BLaER1 treated with 17β-estradiol and CSF1 and Interleukin-3, amounts not matched to agents 10 nM and 100 nM (cell line): Measurements from ENCODE around the gene CCP110.
A peak's percentile ranks its signal among the peaks of the same experiment; 100 is the strongest.

ENCODE experiments used
- H3K27ac ChIP-seq, 11 experiments: shearing (Covaris generic); formaldehyde crosslinking; 2 replicates each; pipeline ENCODE4 v1.8.1; 2022
- H3K27me3 ChIP-seq, 11 experiments: shearing (Covaris generic); formaldehyde crosslinking; 2 replicates each; pipeline ENCODE4 v1.8.1; 2022
- H3K36me3 ChIP-seq, 11 experiments: shearing (Covaris generic); formaldehyde crosslinking; 2 replicates each; pipeline ENCODE4 v1.8.1; 2022
- H3K4me1 ChIP-seq, 10 experiments: shearing (Covaris generic); formaldehyde crosslinking; 2 replicates each; pipeline ENCODE4 v1.8.1; 2022
- H3K4me2 ChIP-seq, 11 experiments: shearing (Covaris generic); formaldehyde crosslinking; 2 replicates each; pipeline ENCODE4 v1.8.1; 2022
- H3K4me3 ChIP-seq, 10 experiments: shearing (Covaris generic); formaldehyde crosslinking; 2 replicates each; pipeline ENCODE4 v1.8.1; 2022
- H3K9ac ChIP-seq, 11 experiments: shearing (Covaris generic); formaldehyde crosslinking; 2 replicates each; pipeline ENCODE4 v1.8.1; 2022
- H3K9me3 ChIP-seq, 11 experiments: shearing (Covaris generic); formaldehyde crosslinking; replicated peaks in 1 of 11; 2 replicates each; pipeline ENCODE4 v1.8.1; 2022
- H4K20me1 ChIP-seq, 11 experiments: shearing (Covaris generic); formaldehyde crosslinking; 2 replicates each; pipeline ENCODE4 v1.8.1; 2022
- Cebpa-rat ChIP-seq, 11 experiments: shearing (Covaris generic); IDR thresholded peaks; 2 replicates each; pipeline ENCODE4 v1.8.1; 2022

The CCP110 gene

DNA sequence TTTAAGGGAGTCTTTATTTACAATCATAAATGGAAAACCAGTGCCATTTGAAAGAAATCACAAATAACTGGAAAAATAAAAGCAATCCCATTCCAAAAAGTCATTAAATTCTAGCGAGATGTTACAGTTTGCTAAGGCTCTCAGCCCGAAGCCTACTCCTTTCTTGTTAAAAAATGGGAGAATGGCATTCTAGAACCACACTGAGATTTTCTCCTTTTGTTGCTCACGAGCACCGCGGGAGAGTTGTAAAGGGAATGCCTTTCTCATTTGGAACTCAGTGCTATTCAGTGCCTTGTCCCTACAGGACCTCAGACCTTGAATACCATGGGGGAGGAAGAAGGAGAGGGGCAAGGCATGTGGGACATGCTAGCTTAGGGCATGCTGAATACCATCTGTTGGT is 38.1 kb upstream of the CCP110 start:
- Histone ChIP-seq H3K9me3 (no peaks in the 10 kb centered on the region; a peak in 1 of 22 replicates), H3K36me3 (no peaks in the 10 kb centered on the region), H4K20me1 (no peaks in the 10 kb centered on the region), H3K4me1 (peaks cover 14 to 24% (median 19%) of the 10 kb centered on the region in 10 experiments), H3K27me3 (no peaks in the 10 kb centered on the region), H3K9ac (no peak overlapping the region), H3K27ac (no peak overlapping the region), H3K4me3 (no peak overlapping the region), H3K4me2 (no peak overlapping the region)
- TF ChIP-seq Cebpa-rat (IDR thresholded peaks at IDR 0.05), result no peak

DNA sequence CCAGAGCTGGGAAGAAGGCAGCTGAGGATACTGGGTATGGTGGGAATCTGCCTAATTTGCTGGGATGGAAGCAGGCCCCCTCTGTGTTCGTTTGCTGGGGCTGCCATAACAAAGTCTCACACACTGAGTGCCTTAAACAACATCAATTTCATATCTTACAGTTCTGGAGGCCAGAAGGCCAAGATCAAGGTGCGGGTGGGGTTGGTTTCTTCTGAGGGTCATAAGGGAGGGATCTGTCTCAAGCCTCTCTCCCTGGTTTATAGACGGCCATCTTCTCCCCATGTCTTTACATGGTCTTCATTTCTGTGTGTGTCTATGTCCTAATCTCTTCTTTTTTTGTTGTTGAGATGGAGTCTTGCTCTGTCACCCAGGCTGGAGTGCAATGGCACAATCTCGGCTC is 37.7 kb upstream of the CCP110 start:
- Histone ChIP-seq H3K36me3 (no peaks in the 10 kb centered on the region), H3K4me2 (no peak overlapping the region), H3K27ac (no peak overlapping the region), H4K20me1 (no peaks in the 10 kb centered on the region), H3K9ac (no peak overlapping the region), H3K9me3 (no peaks in the 10 kb centered on the region; a peak in 1 of 22 replicates), H3K4me1 (peaks cover 14 to 24% (median 19%) of the 10 kb centered on the region in 10 experiments), H3K27me3 (no peaks in the 10 kb centered on the region), H3K4me3 (no peak overlapping the region)
- no peak for TF ChIP-seq Cebpa-rat (IDR thresholded peaks at IDR 0.05)

DNA sequence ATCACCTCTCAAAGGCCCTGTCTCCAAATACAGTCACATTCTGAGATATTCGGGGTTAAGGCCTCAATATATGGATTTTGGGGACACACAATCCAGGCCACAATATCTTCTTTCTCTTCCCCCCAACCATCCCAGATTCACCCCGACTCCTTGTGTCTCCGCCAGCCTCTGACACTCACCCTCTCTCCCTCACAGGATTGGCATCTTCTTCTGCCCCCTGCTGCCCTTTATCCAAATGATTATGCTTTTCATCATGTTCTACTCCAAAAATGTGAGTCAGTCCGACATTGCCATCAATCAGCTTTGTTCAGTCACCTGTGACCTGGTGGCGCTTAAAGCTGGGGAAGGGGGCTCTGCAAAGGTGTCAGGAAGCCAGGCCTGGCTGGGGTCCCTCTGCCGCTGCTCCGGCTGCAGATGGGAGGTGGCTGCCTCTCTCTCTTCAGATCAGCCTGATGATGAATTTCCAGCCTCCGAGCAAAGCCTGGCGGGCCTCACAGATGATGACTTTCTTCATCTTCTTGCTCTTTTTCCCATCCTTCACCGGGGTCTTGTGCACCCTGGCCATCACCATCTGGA is 36.9 kb upstream of the CCP110 start:
- no peak for TF ChIP-seq Cebpa-rat (IDR thresholded peaks at IDR 0.05)
- Histone ChIP-seq H3K4me2 (peak overlapping the region in 7 of 11 experiments; percentile 13 to 73 (median 63); a peak in 7 of 22 replicates), H3K9me3 (no peaks in the 10 kb centered on the region), H4K20me1 (no peaks in the 10 kb centered on the region), H3K27me3 (no peaks in the 10 kb centered on the region), H3K36me3 (no peaks in the 10 kb centered on the region), H3K4me1 (peaks cover 14 to 24% (median 19%) of the 10 kb centered on the region in 10 experiments), H3K27ac (no peak overlapping the region), H3K4me3 (no peak overlapping the region), H3K9ac (no peak overlapping the region)

DNA sequence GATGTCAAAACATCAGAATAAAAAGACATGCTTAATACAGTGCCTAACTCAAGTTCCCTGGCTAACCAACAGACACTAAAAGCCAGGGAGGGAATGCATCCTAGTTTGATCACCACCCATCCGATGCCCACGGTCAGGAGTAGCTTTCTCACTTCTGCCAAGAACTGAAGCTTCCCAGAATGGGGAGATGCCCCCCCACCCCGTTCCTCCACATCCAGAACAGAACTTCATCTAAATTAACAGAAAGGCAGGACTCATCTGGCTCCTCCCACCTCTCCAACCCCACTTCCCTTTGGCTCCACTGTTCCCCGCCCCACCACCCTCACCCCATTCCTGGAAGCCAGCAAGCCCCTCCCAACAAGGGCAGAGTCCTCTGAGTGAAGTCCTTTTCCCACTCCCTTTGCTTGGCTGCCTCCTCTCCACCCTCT is 35.5 kb upstream of the CCP110 start:
- Histone ChIP-seq H3K4me1 (peaks cover 17 to 26% (median 22%) of the 10 kb centered on the region in 10 experiments), H3K4me3 (no peak overlapping the region), H3K9me3 (no peaks in the 10 kb centered on the region), H3K27ac (peak overlapping the region in 4 of 11 experiments; percentile 18 to 28 (median 22); a peak in 4 of 22 replicates), H3K27me3 (no peaks in the 10 kb centered on the region), H3K9ac (0 out of 22 replicates have a peak overlapping the region, but pooled peaks of 1 of the 11 experiments have one; percentile 7), H3K36me3 (no peaks in the 10 kb centered on the region), H3K4me2 (peak overlapping the region; percentile 52 to 76 (median 63)), H4K20me1 (no peaks in the 10 kb centered on the region)
- TF ChIP-seq Cebpa-rat (IDR thresholded peaks at IDR 0.05), result no peak

DNA sequence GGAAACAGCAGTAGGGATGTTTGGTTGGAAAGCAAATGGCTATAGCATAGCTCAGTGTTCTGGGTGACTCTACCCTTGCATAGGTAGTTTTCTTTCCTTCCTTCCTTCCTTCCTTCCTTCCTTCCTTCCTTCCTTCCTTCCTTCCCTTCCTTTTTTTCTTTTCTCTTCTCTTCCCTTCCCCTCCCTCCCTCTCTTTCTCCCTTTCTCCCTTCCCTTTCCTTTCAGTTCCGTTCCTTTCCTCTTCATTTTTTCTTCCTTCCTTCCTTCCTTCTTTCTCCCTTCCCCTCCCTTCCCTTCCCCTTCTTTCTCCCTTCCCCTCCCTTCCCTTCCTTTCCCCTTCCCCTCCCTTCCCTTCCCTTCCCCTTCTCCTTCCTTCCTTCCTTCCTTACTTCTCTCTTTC is 33.1 kb upstream of the CCP110 start:
- no peak for TF ChIP-seq Cebpa-rat (IDR thresholded peaks at IDR 0.05)
- Histone ChIP-seq H4K20me1 (no peaks in the 10 kb centered on the region), H3K27me3 (no peaks in the 10 kb centered on the region), H3K9ac (no peak overlapping the region), H3K36me3 (no peaks in the 10 kb centered on the region), H3K4me3 (no peak overlapping the region), H3K4me2 (no peak overlapping the region), H3K4me1 (peaks cover 29 to 39% (median 34%) of the 10 kb centered on the region in 10 experiments), H3K27ac (no peak overlapping the region), H3K9me3 (no peaks in the 10 kb centered on the region)

DNA sequence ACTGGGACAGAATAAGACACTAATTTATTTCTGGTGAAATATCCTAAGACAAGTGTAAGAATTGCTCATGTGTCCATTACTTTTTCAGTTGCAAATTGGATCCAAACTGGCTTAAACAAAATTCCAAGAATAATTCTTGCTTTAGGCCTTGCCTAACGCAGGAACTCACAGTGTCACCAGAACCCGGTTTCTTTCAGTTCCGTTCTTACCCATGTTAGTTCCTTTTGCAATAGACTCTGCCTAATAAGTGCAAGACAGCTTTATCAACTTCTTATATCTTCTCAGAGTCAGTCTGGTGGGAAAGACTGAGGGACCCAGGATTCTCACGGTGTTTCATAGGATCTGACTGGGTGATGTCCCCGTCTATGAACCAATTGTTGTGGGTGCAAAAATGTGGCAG is 26.6 kb upstream of the CCP110 start:
- Histone ChIP-seq H3K9me3 (no peaks in the 10 kb centered on the region), H3K4me3 (no peak overlapping the region), H4K20me1 (peaks cover 0 to 8% (median 0%) of the 10 kb centered on the region in 11 experiments; a peak in 4 of 22 replicates), H3K27ac (no peak overlapping the region), H3K4me1 (peaks cover 13 to 19% (median 16%) of the 10 kb centered on the region in 10 experiments), H3K9ac (no peak overlapping the region), H3K4me2 (no peak overlapping the region), H3K36me3 (peaks cover 16 to 46% (median 32%) of the 10 kb centered on the region in 11 experiments), H3K27me3 (no peaks in the 10 kb centered on the region)
- TF ChIP-seq Cebpa-rat (IDR thresholded peaks at IDR 0.05), result no peak

DNA sequence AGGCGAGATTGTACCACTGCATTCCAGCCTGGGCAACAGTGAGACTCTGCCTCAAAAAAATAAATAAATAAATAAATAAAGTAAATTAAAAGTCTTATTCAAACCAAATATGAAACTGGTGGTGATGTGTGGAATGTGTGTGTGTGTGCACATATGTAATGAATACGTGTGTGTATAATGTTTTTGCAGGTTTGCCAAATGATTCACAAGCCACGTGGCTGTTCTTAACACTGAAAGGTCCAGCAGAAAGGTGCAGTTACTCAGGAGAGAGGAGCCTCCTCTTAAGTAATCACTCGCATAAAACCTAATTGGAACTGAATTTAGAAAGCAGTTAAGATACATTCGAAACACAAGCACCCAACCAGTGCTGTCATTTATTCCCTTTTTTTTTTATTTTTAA is 24.7 kb upstream of the CCP110 start:
- Histone ChIP-seq H3K27me3 (no peaks in the 10 kb centered on the region), H3K4me2 (no peak overlapping the region), H3K4me1 (peaks cover 3 to 8% (median 5%) of the 10 kb centered on the region in 10 experiments), H3K4me3 (no peak overlapping the region), H3K9ac (no peak overlapping the region), H3K27ac (no peak overlapping the region), H3K9me3 (no peaks in the 10 kb centered on the region), H4K20me1 (peaks cover 0 to 19% (median 0%) of the 10 kb centered on the region in 11 experiments; a peak in 4 of 22 replicates), H3K36me3 (peaks cover 34 to 64% (median 50%) of the 10 kb centered on the region in 11 experiments)
- TF ChIP-seq Cebpa-rat (IDR thresholded peaks at IDR 0.05), result no peak

DNA sequence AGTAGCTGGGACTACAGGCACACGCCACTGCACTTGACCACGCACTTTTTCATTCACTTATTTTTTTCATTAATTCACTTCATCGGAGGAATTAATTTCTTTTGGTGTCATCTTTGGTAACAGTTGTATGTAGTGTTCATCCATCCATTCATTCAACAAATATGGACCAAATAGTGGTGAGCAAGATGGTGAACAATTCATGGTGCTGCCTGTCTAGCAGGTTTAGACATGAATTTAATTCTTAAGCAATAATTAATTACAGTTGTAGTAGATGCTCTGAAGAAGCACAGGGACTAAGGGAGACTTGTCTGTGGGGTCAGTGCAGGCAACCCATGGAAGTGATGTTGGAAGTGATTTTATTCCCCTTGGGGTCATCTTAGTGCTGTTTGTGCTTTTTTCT is 24.3 kb upstream of the CCP110 start:
- no peak for TF ChIP-seq Cebpa-rat (IDR thresholded peaks at IDR 0.05)
- H3K9me3 ChIP-seq, result no peaks in the 10 kb centered on the region
- no peaks in the 10 kb centered on the region for H3K27me3 ChIP-seq
- no peak overlapping the region for H3K4me3 ChIP-seq
- no peak overlapping the region for H3K27ac ChIP-seq
- H4K20me1 ChIP-seq, result peaks cover 0 to 20% (median 0%) of the 10 kb centered on the region in 11 experiments; a peak in 4 of 22 replicates
- H3K9ac ChIP-seq, result no peak overlapping the region
- H3K36me3 ChIP-seq, result peaks cover 38 to 69% (median 55%) of the 10 kb centered on the region in 11 experiments
- H3K4me1 ChIP-seq, result peaks cover 0 to 3% (median under 1%) of the 10 kb centered on the region in 10 experiments; a peak in 7 of 20 replicates
- no peak overlapping the region for H3K4me2 ChIP-seq

DNA sequence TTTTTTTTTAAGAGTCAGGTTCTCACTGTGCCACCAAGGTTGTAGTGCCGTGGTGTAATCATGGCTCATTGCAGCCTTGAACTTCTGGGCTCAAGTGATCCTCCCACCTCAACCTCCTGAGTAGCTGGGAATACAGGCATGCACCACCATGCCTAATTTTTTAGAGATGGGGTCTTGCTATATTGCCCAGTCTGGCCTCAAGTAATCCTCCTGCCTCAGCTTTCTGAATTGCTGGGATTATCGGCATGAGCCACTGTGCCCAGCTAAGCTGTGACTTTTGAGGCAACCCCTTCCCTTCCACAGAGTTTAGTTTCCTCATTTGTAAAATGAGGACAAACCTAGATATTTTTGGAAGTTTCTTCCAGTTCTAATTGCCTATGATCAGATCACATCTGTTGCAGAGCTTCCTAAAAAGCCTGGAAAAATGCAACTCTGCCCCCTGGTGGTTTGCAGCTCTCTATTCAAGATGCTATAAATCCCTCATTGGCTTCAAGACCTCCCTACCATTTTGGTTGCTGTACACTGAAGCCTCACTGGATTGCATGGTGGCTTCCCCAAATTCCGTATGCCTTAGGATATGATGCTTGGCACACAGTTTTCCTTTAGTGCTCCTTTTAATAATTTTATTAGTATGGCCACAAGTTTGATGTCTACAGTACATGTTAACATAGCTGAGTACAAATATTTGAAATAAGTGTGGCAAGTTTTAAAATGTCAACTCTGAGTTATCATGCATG is 21.2 kb upstream of the CCP110 start:
- no peak overlapping the region for H3K4me2 ChIP-seq
- no peak for TF ChIP-seq Cebpa-rat (IDR thresholded peaks at IDR 0.05)
- no peak overlapping the region for H3K9ac ChIP-seq
- peaks cover 0 to 17% (median 0%) of the 10 kb centered on the region in 11 experiments; a peak in 5 of 22 replicates for H4K20me1 ChIP-seq
- H3K4me3 ChIP-seq, result no peak overlapping the region
- no peaks in the 10 kb centered on the region for H3K4me1 ChIP-seq
- no peaks in the 10 kb centered on the region for H3K9me3 ChIP-seq
- H3K27me3 ChIP-seq, result no peaks in the 10 kb centered on the region
- peaks cover 69 to 100% (median 86%) of the 10 kb centered on the region in 11 experiments for H3K36me3 ChIP-seq
- H3K27ac ChIP-seq, result no peak overlapping the region
